K562 treated with DMSO at 1 percent for 4 hours (cell line): Measurements from ENCODE around the gene TBC1D2B. TPM values are rescaled to one million over a fixed set of nuclear protein-coding genes. Genes with fewer than 3 reads are reported as not detected.

Experiments used
- total RNA-seq: library from RNA; unstranded; fragments of 300-600 nt; gene quantifications from 2 replicates; pipeline ENCODE4 v1.2.3, GENCODE V29; 2022; ENCODE audit not compliant: insufficient read depth

TBC1D2B gene
- 8.9 and 10.5 TPM in 2 replicates for total RNA-seq

GRCh38 chr15:78077053-78077870 lies at the start of gene TBC1D2B:
TSS of gene TBC1D2B (minus strand) at chr15:78077711. CDS start at chr15:78077652, 59 bp downstream.

GRCh38 chr15:78092261-78093041 lies 14.9 kb upstream of the TBC1D2B start, which contains the start of gene SH2D7:
TSS of gene SH2D7 (plus strand) at chr15:78092561. CDS start at chr15:78092585, 24 bp downstream.

Other genes with a start within 250 kb of the TBC1D2B start
- gene SH2D7, start 14.8 kb upstream of the TBC1D2B start, total RNA-seq = 0.57 TPM in 1 of 2 replicates, not detected in the other
- 32.1 and 45.2 TPM in 2 replicates for gene CIB2, start 53.7 kb upstream of the TBC1D2B start, total RNA-seq
- gene IDH3A, start 71.7 kb upstream of the TBC1D2B start, total RNA-seq = 33.5 and 37.1 TPM in 2 replicates
- 0.91 and 6.5 TPM in 2 replicates for gene ACSBG1, start 156.9 kb upstream of the TBC1D2B start, total RNA-seq
- 0.65 and 0.78 TPM in 2 replicates for gene DNAJA4, start 186.9 kb upstream of the TBC1D2B start, total RNA-seq
- gene SKIC8, start 221.9 kb upstream of the TBC1D2B start, total RNA-seq = 46.0 and 48.4 TPM in 2 replicates